Effector CD4-positive, alpha-beta T cell (primary cell): Measurements from ENCODE around the gene OR8I2. TPM values are rescaled to one million over a fixed set of nuclear protein-coding genes. Genes with fewer than 3 reads are reported as not detected.
"Not testable (repeated sequence)": the region's sequence is repeated elsewhere in the genome, so short reads cannot be mapped to it uniquely, and the experiment has no call there.

Experiments
- DNase-seq: peaks from one replicate; pipeline ENCODE4 v3.0.0-alpha.2; 2020
- total RNA-seq: gene quantifications from one replicate; lab custom pipeline; 2026; lab: John Stamatoyannopoulos, UW

The OR8I2 gene
- total RNA-seq: not detected

- no peak for DNase-seq
Measured at GRCh38 chr11:56093008-56093407, at the start of gene OR8I2. Gene OR8I2, plus strand, starts transcription at chr11:56093308. Its CDS starts 0 bp downstream, at chr11:56093308.

- no peak for DNase-seq
Measured at GRCh38 chr11:56045538-56045937, 47.6 kb upstream of the OR8I2 start.

- DNase-seq: no peak
Measured at GRCh38 chr11:56048480-56048879, 44.6 kb upstream of the OR8I2 start.

- no peak for DNase-seq
Measured at GRCh38 chr11:56049487-56049886, 43.6 kb upstream of the OR8I2 start.

- DNase-seq: not testable (repeated sequence)
Measured at GRCh38 chr11:56056366-56056765, 36.7 kb upstream of the OR8I2 start.

GRCh38 chr11:56057661-56058237 lies 35.4 kb upstream of the OR8I2 start:
- DNase-seq: not testable (repeated sequence)

- not testable (repeated sequence) for DNase-seq
Measured at GRCh38 chr11:56058260-56058780, 34.8 kb upstream of the OR8I2 start.

- DNase-seq: no peak
Measured at GRCh38 chr11:56066980-56067379, 26.1 kb upstream of the OR8I2 start.

GRCh38 chr11:56089697-56090096 lies 3.4 kb upstream of the OR8I2 start:
- DNase-seq: no peak

GRCh38 chr11:56103210-56103737 lies 10.2 kb downstream of the OR8I2 start, which contains the start of gene OR8H2:
Gene OR8H2, plus strand, starts transcription at chr11:56103687. Its CDS starts 1,356 bp downstream, at chr11:56105043.
- DNase-seq: no peak

GRCh38 chr11:56122073-56122472 lies 29.0 kb downstream of the OR8I2 start, which contains the start of gene OR8H3:
Gene OR8H3, plus strand, starts transcription at chr11:56122373. Its CDS starts 0 bp downstream, at chr11:56122373.
- DNase-seq: no peak

- DNase-seq: no peak
Measured at GRCh38 chr11:56140151-56140661, 47.1 kb downstream of the OR8I2 start, which contains the start of gene OR8J3. Gene OR8J3, minus strand, starts transcription at chr11:56140201. Its CDS starts 2,483 bp downstream, at chr11:56137718.

- DNase-seq: not testable (repeated sequence)
Measured at GRCh38 chr11:56143681-56144080, 50.6 kb downstream of the OR8I2 start.
